IMR-90 (cell line): Measurements from ENCODE around the gene FBXL14.

Experiments
- BHLHE40 ChIP-seq: fragments of 150-350 bp; IDR thresholded peaks from 2 replicates; pipeline ENCODE4 v1.6.1; 2016; ENCODE audit warnings: mild to moderate bottlenecking, low read depth, low read length
- CEBPB ChIP-seq: IDR thresholded peaks from 2 replicates; pipeline ENCODE4 v1.6.1; 2012; ENCODE audit warnings: low read depth, low read length, improper control_type of control experiment
- FOS ChIP-seq: fragments of 150-350 bp; IDR thresholded peaks from 2 replicates; pipeline ENCODE4 v1.6.1; 2016; ENCODE audit warnings: low read depth, low read length
- MAFK ChIP-seq: IDR thresholded peaks from 2 replicates; pipeline ENCODE4 v1.6.1; 2012; ENCODE audit warnings: low read depth, low read length, improper control_type of control experiment
- MAZ ChIP-seq: IDR thresholded peaks from 2 replicates; pipeline ENCODE4 v1.6.1; 2012; ENCODE audit warnings: low read depth, mild to moderate bottlenecking, low read length, improper control_type of control experiment, moderate library complexity, borderline replicate concordance
- MXI1 ChIP-seq: IDR thresholded peaks from 2 replicates; pipeline ENCODE4 v1.6.1; 2012; ENCODE audit warnings: low read depth, mild to moderate bottlenecking, low read length, moderate library complexity, borderline replicate concordance
- NFE2L2 ChIP-seq: fragments of 150-350 bp; IDR thresholded peaks from 2 replicates; pipeline ENCODE4 v1.6.1; 2016; ENCODE audit warnings: low read depth, mild to moderate bottlenecking, low read length
- POLR2A ChIP-seq: IDR thresholded peaks from 2 replicates; pipeline ENCODE4 v1.6.1; 2012; ENCODE audit warnings: mild to moderate bottlenecking, low read depth, low read length
- RAD21 ChIP-seq: IDR thresholded peaks from 2 replicates; pipeline ENCODE4 v1.6.1; 2012; ENCODE audit warnings: low read length, improper control_type of control experiment
- RCOR1 ChIP-seq: IDR thresholded peaks from 2 replicates; pipeline ENCODE4 v1.6.1; 2012; ENCODE audit warnings: mild to moderate bottlenecking, low read length, improper control_type of control experiment; ENCODE audit not compliant: insufficient replicate concordance
- RFX5 ChIP-seq: IDR thresholded peaks from 2 replicates; pipeline ENCODE4 v1.8.0; 2012; ENCODE audit warnings: low read depth, mild to moderate bottlenecking, low read length, moderate library complexity
- SMC3 ChIP-seq: fragments of 150-350 bp; IDR thresholded peaks from 2 replicates; pipeline ENCODE4 v1.6.1; 2016; ENCODE audit warnings: low read depth, mild to moderate bottlenecking, antibody characterized with exemption, low read length, moderate library complexity
- TF ChIP-seq, protein P1 (sequence below): conservative IDR thresholded peaks from 2 replicates; pipeline ENCODE4 v1.5.1; 2012; ENCODE audit warnings: mild to moderate bottlenecking, low read depth, low read length, improper control_type of control experiment
- TF ChIP-seq, protein P2 (sequence below): fragments of 150-350 bp; IDR thresholded peaks from 2 replicates; pipeline ENCODE4 v1.6.1; 2017; ENCODE audit warnings: mild to moderate bottlenecking, antibody characterized with exemption, low read length, low read depth

DNA sequence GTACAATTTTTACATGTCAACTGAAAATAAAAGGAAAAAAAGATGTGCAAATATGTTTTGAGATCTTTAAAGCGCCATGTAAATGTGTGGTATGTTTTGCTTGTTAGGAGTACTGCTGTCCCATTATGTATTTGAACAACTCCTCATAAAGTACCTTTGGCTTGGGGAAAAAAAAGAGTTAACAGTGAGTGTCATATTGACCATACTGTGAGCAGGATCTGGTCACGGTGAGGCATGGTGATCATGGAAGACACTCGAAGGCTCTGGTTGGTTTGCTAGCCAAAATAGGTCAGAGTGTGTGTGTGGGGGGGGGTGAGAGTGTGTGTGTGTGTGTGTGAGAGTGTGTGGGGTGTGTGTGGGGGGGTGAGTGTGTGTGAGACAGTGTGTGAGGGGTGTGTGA is 10.1 kb upstream of the FBXL14 start:
- TF ChIP-seq, protein P1, sequence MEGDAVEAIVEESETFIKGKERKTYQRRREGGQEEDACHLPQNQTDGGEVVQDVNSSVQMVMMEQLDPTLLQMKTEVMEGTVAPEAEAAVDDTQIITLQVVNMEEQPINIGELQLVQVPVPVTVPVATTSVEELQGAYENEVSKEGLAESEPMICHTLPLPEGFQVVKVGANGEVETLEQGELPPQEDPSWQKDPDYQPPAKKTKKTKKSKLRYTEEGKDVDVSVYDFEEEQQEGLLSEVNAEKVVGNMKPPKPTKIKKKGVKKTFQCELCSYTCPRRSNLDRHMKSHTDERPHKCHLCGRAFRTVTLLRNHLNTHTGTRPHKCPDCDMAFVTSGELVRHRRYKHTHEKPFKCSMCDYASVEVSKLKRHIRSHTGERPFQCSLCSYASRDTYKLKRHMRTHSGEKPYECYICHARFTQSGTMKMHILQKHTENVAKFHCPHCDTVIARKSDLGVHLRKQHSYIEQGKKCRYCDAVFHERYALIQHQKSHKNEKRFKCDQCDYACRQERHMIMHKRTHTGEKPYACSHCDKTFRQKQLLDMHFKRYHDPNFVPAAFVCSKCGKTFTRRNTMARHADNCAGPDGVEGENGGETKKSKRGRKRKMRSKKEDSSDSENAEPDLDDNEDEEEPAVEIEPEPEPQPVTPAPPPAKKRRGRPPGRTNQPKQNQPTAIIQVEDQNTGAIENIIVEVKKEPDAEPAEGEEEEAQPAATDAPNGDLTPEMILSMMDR, result no peak
- TF ChIP-seq POLR2A (no peak), MXI1 (no peak), SMC3 (no peak), RAD21 (no peak), NFE2L2 (no peak), RFX5 (no peak), BHLHE40 (no peak), FOS (no peak), CEBPB (no peak), RCOR1 (no peak), MAFK (no peak), MAZ (no peak)
- TF ChIP-seq, protein P2, sequence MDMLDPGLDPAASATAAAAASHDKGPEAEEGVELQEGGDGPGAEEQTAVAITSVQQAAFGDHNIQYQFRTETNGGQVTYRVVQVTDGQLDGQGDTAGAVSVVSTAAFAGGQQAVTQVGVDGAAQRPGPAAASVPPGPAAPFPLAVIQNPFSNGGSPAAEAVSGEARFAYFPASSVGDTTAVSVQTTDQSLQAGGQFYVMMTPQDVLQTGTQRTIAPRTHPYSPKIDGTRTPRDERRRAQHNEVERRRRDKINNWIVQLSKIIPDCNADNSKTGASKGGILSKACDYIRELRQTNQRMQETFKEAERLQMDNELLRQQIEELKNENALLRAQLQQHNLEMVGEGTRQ, result no peak
